Dendritic cell treated with granulocyte-macrophage colony-stimulating factor and Interleukin-4, amounts not matched to agents 40 ng/mL and 50 ng/mL, for 4 days (primary cell): ENCODE results near the gene MXD4.
A peak's percentile ranks its signal among the peaks of the same experiment; 100 is the strongest.

Experiments used
- H3K27ac Mint-ChIP-seq: one replicate; pipeline ENCODE4 v1.8.0; 2022; ENCODE audit warnings: mild to moderate bottlenecking, mixed read lengths
- H3K27me3 Mint-ChIP-seq: one replicate; pipeline ENCODE4 v1.8.0; 2022; ENCODE audit warnings: mild to moderate bottlenecking, mixed read lengths
- H3K36me3 Mint-ChIP-seq: one replicate; pipeline ENCODE4 v1.8.0; 2022; ENCODE audit warnings: low read depth, mixed read lengths
- H3K4me1 Mint-ChIP-seq: one replicate; pipeline ENCODE4 v1.8.0; 2022; ENCODE audit warnings: low read depth, mixed read lengths
- H3K4me3 Mint-ChIP-seq: one replicate; pipeline ENCODE4 v1.8.0; 2022; ENCODE audit warnings: mild to moderate bottlenecking, moderate library complexity, mixed read lengths
- H3K9me3 Mint-ChIP-seq: one replicate; pipeline ENCODE4 v1.8.0; 2022; ENCODE audit warnings: mixed read lengths
- intact Hi-C: fragments of 100-400 bp; cut with micrococcal nuclease; formaldehyde crosslinking; loops from one replicate; pipeline ENCODE4 v1.15.0; 2022

The MXD4 gene

DNA sequence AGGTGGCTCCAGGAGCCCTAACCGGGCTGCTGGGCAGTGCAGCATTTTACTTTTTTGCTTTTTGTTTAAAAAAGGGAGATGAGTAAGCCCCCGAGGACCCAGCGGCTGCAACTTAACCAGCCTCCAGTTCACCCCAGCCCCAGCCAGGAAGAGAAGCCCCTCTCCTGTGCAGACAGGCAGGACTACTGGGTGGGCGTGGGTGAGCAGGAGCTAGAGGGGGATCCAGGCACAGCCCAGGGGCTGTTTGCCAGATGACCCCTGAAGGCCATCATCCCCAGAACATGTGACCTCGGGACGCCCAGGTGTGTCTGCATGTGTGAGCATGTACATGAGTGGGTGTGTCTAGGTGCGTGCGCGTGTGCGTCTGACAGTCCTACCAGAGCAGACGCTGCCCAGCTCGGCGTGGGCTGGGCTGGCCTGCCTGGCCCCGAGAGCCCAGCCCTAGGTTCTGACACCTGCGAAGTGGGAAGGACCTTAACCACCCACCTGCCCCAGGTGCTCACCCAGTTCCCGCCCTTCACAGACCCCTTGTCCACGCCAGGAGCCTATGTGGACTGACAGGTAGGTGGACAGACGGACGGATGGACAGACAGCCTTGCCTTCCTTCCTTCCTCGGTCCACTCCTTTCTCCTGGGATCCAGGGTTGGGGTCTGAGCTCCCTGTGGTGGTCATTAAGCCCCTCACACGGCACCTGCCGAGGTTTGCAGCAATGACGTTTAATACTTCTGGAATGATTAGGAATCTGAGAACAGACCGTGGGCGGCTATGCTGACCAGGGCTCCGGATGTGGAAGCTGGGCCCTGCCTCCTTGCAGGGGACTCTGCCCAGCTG, 12.2 kb downstream of the MXD4 start:
- no peaks in the 10 kb centered on the region for H3K27me3 Mint-ChIP-seq
- H3K36me3 Mint-ChIP-seq = peaks cover 83% of the 10 kb centered on the region
- intact Hi-C loops = no loop called here
- no peak overlapping the region for H3K4me3 Mint-ChIP-seq
- H3K27ac Mint-ChIP-seq = no peak overlapping the region
- no peaks in the 10 kb centered on the region for H3K9me3 Mint-ChIP-seq
- peaks cover 28% of the 10 kb centered on the region for H3K4me1 Mint-ChIP-seq

- intact Hi-C loops = no loop called here
- Mint-ChIP-seq H3K36me3 (peaks cover 74% of the 10 kb centered on the region), H3K27me3 (no peaks in the 10 kb centered on the region)
Observed at GRCh38 chr4:2248821-2249261, 13.1 kb downstream of the MXD4 start.

DNA sequence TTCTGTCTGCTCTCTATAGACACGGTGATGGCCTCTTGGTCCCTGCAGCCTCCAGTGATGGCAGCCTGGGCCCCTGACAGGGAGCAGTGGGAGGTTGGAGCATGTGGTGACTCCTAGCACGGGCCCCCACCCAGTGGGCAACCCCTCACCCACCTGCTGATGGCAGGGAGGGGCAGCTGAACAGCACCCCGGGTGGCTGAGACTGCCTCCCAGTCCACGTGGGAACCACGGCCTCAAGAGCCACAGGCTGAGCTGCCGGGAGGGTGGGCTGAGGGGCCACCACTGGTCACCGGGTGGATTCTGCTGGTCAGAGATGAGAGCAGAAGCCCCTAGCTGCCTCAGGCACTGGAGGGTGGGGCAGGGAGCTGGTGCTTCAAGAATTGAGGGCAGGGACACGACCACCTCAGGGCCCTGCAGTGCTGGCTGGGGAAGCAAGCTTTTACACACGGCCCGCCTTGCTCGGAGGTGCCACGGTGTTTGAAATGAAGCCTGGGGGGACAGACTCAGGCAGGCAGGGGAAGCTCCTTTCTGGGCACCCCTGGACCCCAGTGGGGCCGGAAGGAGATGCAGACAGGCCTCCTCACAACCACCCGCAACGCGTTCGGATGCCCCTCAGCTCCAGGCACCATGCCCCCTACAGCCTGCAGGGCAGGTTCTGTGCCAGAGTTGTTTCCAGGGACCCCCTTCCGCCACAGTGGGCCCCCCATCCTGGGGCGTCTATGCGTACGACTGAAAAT, 13.7 kb downstream of the MXD4 start:
- Mint-ChIP-seq H3K36me3 (peaks cover 68% of the 10 kb centered on the region), H3K4me1 (peaks cover 38% of the 10 kb centered on the region), H3K27me3 (no peaks in the 10 kb centered on the region), H3K27ac (no peak overlapping the region), H3K4me3 (no peak overlapping the region), H3K9me3 (no peaks in the 10 kb centered on the region)
- intact Hi-C loops = no loop called here

More at GRCh38 chr4:2248821-2249261, 13.1 kb downstream of the MXD4 start:
- Mint-ChIP-seq H3K27ac (no peak overlapping the region), H3K9me3 (no peaks in the 10 kb centered on the region), H3K4me1 (peaks cover 36% of the 10 kb centered on the region), H3K4me3 (no peak overlapping the region)

DNA sequence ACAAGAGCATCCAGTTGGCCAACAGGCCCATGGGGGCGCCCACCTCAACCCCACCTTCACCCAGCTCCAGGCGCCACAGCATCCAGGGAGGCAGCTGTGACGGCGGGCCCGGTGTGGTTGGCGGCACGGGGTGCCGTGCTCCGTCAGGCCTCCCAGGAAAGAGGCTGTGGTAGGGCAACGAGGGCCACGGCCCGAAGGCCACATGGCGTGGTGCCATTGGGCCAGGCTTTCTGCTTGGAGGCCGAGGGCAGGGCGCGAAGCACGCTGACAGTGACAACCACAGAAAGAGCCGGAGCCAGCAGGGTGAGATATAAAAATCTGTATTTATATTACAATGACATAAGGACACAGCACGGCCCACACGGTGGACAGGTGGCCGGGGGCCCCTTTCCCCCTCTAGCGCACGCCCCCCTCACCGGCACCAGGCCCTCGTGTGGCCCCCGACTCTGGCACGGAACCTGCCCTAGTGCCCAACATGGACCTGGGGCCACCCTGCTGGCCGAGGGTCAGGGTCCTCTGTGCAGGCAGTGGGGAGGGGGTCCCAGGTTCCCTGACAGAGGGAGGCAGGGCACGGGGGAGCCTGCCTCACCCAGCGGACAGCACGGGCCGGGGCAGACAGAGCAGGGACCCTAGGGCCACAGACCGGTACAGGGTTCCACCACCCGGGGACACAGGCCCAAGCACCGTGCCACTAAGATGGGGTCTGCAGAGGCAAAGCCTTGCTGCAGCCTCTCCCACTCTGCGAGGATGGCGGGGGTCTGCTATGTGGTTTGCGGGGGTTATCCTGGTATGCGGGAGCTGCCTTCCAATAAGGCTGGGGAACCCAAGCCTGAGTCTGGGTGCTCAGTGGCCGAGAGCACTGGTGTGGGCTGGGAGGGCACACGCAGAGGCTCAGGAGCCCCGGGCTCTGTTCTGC, 14.5 kb downstream of the MXD4 start:
- no peaks in the 10 kb centered on the region for H3K9me3 Mint-ChIP-seq
- H3K36me3 Mint-ChIP-seq = peaks cover 59% of the 10 kb centered on the region
- H3K4me3 Mint-ChIP-seq = no peak overlapping the region
- intact Hi-C loops = no loop called here
- no peak overlapping the region for H3K27ac Mint-ChIP-seq
- H3K27me3 Mint-ChIP-seq = no peaks in the 10 kb centered on the region
- H3K4me1 Mint-ChIP-seq = peaks cover 34% of the 10 kb centered on the region

GRCh38 chr4:2246384-2247127, 15.4 kb downstream of the MXD4 start:
- peaks cover 51% of the 10 kb centered on the region for H3K36me3 Mint-ChIP-seq
- H3K27me3 Mint-ChIP-seq = no peaks in the 10 kb centered on the region
- intact Hi-C loops = no loop called here
- no peak overlapping the region for H3K4me3 Mint-ChIP-seq
- H3K4me1 Mint-ChIP-seq = peaks cover 38% of the 10 kb centered on the region
- H3K9me3 Mint-ChIP-seq = no peaks in the 10 kb centered on the region
- peak overlapping the region; percentile 20 for H3K27ac Mint-ChIP-seq

- H3K9me3 Mint-ChIP-seq = no peaks in the 10 kb centered on the region
- peaks cover 39% of the 10 kb centered on the region for H3K4me1 Mint-ChIP-seq
- peak overlapping the region; percentile 85 for H3K27ac Mint-ChIP-seq
- no peaks in the 10 kb centered on the region for H3K27me3 Mint-ChIP-seq
- no peak overlapping the region for H3K4me3 Mint-ChIP-seq
- intact Hi-C loops = no loop called here
- peaks cover 44% of the 10 kb centered on the region for H3K36me3 Mint-ChIP-seq
Observed at GRCh38 chr4:2245787-2246275, 16.1 kb downstream of the MXD4 start.

DNA sequence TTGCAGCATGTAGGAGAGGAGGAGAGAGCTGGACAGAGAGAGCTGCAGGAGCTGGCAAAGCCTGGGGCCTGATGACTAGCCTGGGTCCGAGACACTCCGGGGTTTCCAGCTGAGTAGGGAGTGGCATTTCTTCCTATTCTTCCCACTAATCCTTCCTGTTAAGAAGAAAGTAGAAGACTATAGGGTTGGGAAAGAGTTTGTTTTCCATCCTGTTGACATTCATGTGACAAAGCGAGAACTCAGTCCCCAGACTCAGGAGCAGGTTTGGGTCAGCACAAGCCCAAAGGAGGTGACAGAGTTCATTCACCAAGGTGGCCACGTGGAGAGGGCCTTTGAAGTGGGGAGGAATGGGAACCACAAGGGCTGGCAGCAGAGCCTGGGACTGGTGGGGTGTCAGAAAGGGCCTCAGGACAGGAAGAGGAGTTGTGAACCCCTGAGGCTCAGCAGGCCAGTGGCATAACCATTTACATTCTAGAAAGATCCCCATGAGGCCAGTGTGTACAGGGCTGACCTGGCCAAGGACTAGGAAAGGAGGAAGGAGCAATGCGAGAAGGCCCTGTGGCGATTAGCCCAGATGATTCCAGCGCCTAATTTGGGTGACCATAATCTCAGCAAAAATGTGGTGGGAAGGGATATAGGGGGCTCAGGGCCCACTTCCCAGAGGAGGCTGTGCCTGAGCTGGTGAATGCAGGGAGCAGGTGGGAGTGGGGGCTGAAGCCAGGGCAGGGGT, 16.7 kb downstream of the MXD4 start:
- peaks cover 45% of the 10 kb centered on the region for H3K4me1 Mint-ChIP-seq
- H3K4me3 Mint-ChIP-seq = no peak overlapping the region
- H3K36me3 Mint-ChIP-seq = peaks cover 44% of the 10 kb centered on the region
- H3K27me3 Mint-ChIP-seq = no peaks in the 10 kb centered on the region
- H3K9me3 Mint-ChIP-seq = no peaks in the 10 kb centered on the region
- H3K27ac Mint-ChIP-seq = peak overlapping the region; percentile 85
- intact Hi-C loops = no loop called here

DNA sequence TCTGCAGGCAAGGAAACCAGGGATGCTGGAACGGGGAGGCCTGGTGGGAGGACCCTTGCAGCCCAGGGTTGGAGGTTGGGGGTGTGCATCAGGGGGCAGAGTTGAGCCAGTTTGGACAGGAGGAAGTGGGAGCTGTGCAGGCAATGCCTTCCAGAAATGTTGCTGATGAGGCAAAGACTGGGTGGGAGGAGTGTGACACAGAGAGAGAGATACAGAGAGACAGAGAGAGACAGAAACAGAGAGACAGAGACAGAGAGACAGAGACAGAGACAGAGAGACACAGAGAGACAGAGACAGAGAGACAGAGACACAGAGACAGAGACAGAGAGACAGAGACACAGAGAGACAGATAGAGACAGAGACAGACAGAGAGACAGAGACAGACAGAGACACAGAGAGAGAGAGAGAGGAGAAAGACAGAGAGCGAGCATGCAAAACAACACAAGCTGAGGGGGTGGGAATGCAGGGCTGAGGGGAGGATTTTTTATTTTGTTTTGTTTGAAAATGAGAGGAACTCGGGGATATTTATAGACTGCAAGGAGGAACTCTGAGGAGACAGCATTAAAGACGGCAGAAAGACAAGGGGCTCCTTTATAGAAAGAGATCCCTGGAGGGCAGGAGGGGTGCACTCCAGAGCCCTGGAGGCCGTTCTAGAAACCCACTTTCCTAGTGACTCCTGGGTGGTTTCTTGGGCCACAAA, 18.1 kb downstream of the MXD4 start:
- Mint-ChIP-seq H3K4me1 (peaks cover 56% of the 10 kb centered on the region), H3K36me3 (peaks cover 34% of the 10 kb centered on the region), H3K27ac (peak overlapping the region; percentile 85)

DNA sequence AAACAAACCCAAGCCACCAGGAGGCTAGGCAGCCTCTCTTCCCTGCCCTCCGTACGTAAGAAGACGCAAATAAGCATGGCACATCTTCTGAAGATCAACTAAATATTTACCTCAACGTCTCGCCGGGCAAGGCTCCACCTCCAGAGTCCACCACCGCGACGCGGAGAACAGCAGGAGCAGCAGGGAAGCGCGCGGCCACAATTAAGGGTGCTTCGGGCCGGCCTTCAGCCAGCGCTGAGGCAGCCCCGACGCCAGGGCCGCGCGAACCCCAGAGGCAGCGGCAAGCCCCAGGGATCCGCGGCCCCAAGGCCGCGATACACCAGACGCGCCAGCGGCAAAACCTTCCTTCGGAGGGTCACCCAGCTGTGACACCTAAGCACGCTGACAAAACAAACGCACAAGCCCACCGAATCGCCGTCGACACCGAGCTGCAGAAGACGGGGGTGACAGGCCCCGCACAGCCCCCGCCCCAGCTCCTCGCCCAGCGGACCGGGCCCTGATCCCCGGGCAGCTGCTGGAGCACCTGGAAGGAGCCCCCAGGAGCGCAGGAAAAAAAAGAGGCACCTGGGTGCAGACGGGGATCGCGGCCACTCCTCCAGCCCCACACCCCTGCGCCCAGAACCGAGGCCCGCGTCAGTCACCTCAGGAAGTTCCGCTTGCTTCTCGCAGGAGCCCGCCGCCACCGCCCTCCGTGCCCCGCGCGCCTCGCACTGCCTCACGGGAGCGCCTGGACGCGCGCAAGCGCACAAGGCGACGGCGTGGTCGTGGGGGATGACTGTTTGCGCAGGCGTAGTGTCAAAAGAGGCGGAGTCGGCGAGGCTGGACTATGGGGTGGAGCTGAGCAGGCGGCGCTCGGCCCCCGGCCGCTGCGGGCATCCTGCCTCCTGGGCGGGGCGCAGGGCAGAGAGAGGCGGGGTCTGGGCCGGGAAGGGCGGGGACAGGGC, 20.2 kb downstream of the MXD4 start, which contains the start of the genes HAUS3 and POLN:
HAUS3 (minus strand) TSS at position 712 of the 944 bp plus-strand sequence. CDS start 1,175 bp downstream, outside the sequence.
POLN (minus strand) TSS at position 712 of the 944 bp plus-strand sequence. CDS start 12,890 bp downstream, outside the sequence.
- Mint-ChIP-seq H3K27me3 (no peaks in the 10 kb centered on the region), H3K36me3 (peaks cover 31% of the 10 kb centered on the region), H3K27ac (peak within 1 kb of the TSS; percentile 87), H3K9me3 (no peaks in the 10 kb centered on the region), H3K4me3 (peak within 1 kb of the TSS; percentile 89), H3K4me1 (peaks cover 73% of the 10 kb centered on the region)
- intact Hi-C loops = loop anchor here (1.0 to 5.0 kb wide), 5 partner anchors 21 to 369 kb away; partner anchors contain the start of genes CFAP99, FAM193A, MXD4 and NSD2

More for the DNA sequence above, 18.1 kb downstream of the MXD4 start:
- intact Hi-C loops = loop anchor here (2.0 to 5.0 kb wide), 4 partner anchors 175 to 372 kb away; partner anchors contain the start of genes CFAP99, FAM193A, NSD2 and RNF4
- H3K4me3 Mint-ChIP-seq = peak overlapping the region; percentile 74
- no peaks in the 10 kb centered on the region for H3K9me3 Mint-ChIP-seq
- no peaks in the 10 kb centered on the region for H3K27me3 Mint-ChIP-seq

- no peaks in the 10 kb centered on the region for H3K9me3 Mint-ChIP-seq
- peaks cover 28% of the 10 kb centered on the region for H3K36me3 Mint-ChIP-seq
- H3K27me3 Mint-ChIP-seq = no peaks in the 10 kb centered on the region
- H3K4me1 Mint-ChIP-seq = peaks cover 67% of the 10 kb centered on the region
- H3K4me3 Mint-ChIP-seq = peak overlapping the region; percentile 89
- intact Hi-C loops = loop anchor here (5.0 kb wide), 2 partner anchors 226 to 369 kb away; partner anchors contain the start of genes NSD2 and RNF4
- peak overlapping the region; percentile 87 for H3K27ac Mint-ChIP-seq
Observed at GRCh38 chr4:2241003-2241402, 20.9 kb downstream of the MXD4 start.
